VCaP (cell line): ENCODE data around the gene CEP162.

Experiments
- H3K27ac ChIP-seq: fragments of 450-650 bp; 2 replicates; pipeline ENCODE4 v1.5.1; 2017
- TF ChIP-seq, protein P1 (sequence below): fragments of 450-650 bp; conservative IDR thresholded peaks from 2 replicates; pipeline ENCODE4 v1.5.1; 2017; ENCODE audit warnings: mild to moderate bottlenecking, moderate library complexity

Gene CEP162

DNA sequence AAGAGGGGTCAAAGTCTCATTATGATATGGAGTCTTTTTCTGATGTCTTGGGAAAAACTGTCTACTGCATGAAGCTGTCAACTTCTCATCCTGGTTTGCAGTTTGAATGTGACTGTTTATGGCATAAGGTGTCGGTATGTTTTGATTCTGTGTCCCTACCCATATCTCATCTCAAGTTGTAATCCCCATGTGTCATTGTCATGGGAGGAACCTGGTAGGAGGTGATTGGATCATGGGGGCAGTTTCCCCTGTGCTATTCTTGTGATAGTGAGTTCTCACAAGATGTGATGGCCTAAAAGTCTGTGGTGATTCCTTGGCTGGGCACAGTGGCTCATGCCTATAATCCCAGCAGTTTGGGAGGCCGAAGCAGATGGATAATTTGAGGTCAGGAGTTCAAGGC is 146.2 kb downstream of the CEP162 start:
- TF ChIP-seq, protein P1, sequence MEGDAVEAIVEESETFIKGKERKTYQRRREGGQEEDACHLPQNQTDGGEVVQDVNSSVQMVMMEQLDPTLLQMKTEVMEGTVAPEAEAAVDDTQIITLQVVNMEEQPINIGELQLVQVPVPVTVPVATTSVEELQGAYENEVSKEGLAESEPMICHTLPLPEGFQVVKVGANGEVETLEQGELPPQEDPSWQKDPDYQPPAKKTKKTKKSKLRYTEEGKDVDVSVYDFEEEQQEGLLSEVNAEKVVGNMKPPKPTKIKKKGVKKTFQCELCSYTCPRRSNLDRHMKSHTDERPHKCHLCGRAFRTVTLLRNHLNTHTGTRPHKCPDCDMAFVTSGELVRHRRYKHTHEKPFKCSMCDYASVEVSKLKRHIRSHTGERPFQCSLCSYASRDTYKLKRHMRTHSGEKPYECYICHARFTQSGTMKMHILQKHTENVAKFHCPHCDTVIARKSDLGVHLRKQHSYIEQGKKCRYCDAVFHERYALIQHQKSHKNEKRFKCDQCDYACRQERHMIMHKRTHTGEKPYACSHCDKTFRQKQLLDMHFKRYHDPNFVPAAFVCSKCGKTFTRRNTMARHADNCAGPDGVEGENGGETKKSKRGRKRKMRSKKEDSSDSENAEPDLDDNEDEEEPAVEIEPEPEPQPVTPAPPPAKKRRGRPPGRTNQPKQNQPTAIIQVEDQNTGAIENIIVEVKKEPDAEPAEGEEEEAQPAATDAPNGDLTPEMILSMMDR, result no peak

DNA sequence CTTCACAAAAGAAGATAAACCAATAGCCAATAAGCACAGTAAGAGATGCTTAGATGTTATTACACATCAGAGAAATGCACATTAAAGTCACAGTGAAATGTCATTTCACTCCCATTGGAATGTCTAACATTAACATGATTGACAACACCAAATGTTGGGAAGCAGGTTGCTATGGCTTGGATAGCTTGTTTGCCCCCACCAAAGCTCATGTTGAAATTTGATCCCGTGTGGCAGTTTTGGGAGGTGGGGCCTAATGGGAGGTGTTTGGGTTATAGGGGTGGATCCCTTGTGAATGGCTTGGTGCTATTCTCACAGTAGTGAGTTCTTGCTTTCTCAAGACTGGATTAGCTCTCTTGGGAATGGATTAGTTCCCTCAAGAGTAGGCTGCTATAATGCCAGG is 149.1 kb downstream of the CEP162 start:
- H3K27ac ChIP-seq, result no peak overlapping the region

More for the DNA sequence above, 146.2 kb downstream of the CEP162 start:
- no peak overlapping the region for H3K27ac ChIP-seq

DNA sequence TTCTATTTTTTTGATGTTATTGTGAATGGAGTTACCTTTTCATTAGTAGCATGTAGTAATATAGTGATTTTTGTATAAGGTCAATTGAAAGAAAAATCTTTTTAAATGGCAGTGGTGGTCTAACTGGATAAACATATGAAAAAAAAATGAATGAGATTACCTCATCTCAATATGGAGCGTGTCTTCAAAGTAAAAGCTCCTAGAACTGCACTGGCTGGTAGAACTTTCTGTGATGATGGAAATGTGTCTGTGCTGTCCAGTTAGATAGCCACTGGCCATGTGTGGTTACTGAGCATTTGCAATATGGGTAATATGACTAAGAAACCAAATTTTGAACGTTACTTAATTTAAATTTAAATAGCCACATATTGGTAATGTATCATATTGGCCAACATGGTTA is 149.8 kb downstream of the CEP162 start:
- TF ChIP-seq, protein P1, result no peak
- no peak overlapping the region for H3K27ac ChIP-seq

More for the DNA sequence above, 149.1 kb downstream of the CEP162 start:
- TF ChIP-seq, protein P1, result no peak

DNA sequence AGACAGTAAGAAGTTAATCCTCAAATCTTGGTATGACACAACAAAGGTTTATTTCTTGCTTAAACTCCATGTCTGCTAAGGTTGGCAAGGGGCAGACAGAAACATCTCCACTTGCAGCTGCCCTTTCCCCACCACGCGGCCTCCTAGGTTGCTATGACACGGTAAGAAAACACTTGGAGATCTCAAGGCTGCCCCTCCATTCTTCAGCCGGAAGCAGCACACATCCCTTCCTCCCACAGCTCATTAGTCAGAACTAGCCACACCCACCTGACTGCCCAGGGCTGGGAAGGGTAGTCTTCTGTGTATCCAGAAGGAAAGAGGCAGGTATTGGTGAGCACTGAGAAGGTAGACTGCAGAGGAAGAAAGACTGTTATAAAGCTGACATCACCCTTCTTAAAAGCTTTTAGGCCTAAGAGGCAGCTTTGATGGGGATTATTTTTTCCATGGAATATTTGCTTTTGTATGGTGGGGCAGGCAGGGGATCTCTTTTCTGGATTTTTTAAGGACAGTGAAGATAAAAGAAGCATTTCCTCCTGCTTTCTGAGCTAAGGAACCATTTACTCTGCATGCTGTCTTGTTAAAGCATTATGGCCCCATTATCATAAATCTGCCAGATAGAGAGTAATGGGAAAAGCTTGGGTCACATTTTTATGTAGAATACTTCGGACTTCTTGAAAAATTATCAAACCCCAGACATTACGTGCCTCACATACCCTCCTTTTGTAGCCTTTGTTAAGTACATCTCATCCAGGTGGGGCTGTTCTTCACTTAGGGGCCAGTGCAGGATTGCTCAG is 152.3 kb downstream of the CEP162 start:
- no peak overlapping the region for H3K27ac ChIP-seq
- TF ChIP-seq, protein P1, result no peak
